Spleen (tissue), 7 donors: ENCODE data around the gene CUX1.

ENCODE experiments used
- POLR2A ChIP-seq, 3 donors: fragments of 450-650 bp; IDR thresholded peaks; one replicate each; pipeline ENCODE4 v1.5.1; 2017; ENCODE audit warnings: antibody characterized with exemption in 3 of 3, mild to moderate bottlenecking in 1 of 3
- POLR2AphosphoS5 ChIP-seq, 3 donors: sonication (generic); formaldehyde crosslinking; IDR thresholded peaks; one replicate each; pipeline ENCODE4 v1.5.1; 2017; ENCODE audit warnings: antibody characterized with exemption in 3 of 3
- TF ChIP-seq, protein P1 (sequence below), 11 experiments: fragments of 200-600 bp in 7 of 11; fragments of 450-650 bp in 4 of 11; sonication (generic) in 4 of 11; IDR thresholded peaks in 8 of 11; conservative IDR thresholded peaks in 3 of 11; 1 replicate in 7 of 11; 2 replicates in 4 of 11; pipeline versions ENCODE4 v1.4.0 to v1.8.0; 2016 to 2021; ENCODE audit warnings: antibody characterized with exemption in 11 of 11, inconsistent platforms in 4 of 11, mild to moderate bottlenecking in 1 of 11
- donor health status: DM: no; HTN: no; CAD: no; lungs with moderate emphysema.
- donor health status: DM: no; HTN: no; CAD: no.
- donor health status: DM: no; HTN: no; CAD: no.

DNA sequence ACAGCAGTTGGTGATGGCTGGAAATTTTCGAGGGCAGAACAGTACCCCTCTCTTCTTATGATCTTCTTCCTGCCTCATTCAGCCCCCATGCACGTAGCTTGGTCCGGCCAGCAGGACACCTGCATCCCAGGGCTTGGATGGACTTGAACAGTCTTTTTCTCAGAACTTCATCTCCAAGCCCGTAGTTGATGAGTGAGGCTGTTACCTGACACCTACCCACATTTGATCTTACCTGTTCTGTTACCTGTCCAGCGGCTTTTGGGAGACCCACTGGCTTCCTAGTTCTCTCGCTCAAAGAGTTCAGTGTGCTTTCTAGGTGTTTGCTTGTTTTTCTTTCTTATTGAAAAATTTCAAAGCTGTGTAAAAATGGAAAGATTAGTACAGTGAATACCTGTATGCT lies 212.2 kb downstream of the CUX1 start:
- TF ChIP-seq, protein P1, sequence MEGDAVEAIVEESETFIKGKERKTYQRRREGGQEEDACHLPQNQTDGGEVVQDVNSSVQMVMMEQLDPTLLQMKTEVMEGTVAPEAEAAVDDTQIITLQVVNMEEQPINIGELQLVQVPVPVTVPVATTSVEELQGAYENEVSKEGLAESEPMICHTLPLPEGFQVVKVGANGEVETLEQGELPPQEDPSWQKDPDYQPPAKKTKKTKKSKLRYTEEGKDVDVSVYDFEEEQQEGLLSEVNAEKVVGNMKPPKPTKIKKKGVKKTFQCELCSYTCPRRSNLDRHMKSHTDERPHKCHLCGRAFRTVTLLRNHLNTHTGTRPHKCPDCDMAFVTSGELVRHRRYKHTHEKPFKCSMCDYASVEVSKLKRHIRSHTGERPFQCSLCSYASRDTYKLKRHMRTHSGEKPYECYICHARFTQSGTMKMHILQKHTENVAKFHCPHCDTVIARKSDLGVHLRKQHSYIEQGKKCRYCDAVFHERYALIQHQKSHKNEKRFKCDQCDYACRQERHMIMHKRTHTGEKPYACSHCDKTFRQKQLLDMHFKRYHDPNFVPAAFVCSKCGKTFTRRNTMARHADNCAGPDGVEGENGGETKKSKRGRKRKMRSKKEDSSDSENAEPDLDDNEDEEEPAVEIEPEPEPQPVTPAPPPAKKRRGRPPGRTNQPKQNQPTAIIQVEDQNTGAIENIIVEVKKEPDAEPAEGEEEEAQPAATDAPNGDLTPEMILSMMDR (IDR thresholded peaks at IDR 0.05 in 8 of 11, conservative IDR thresholded peaks at IDR 0.05 in 3 of 11): no peak
- TF ChIP-seq POLR2A (IDR thresholded peaks at IDR 0.05) (no peak), POLR2AphosphoS5 (IDR thresholded peaks at IDR 0.05) (no peak)
